ENCODE measurements around the gene PEX14.
A peak's percentile ranks its signal among the peaks of the same experiment; 100 is the strongest.
"Not testable (repeated sequence)": the region's sequence is repeated elsewhere in the genome, so short reads cannot be mapped to it uniquely, and the experiment has no call there.

PEX14 gene

GRCh38 chr1:10450156-10450814, 24.5 kb upstream of the PEX14 start:
- no peak for DNase-seq (ENCODE audit: low read depth in 4 of 4, low spot score in 1 of 4)

DNA sequence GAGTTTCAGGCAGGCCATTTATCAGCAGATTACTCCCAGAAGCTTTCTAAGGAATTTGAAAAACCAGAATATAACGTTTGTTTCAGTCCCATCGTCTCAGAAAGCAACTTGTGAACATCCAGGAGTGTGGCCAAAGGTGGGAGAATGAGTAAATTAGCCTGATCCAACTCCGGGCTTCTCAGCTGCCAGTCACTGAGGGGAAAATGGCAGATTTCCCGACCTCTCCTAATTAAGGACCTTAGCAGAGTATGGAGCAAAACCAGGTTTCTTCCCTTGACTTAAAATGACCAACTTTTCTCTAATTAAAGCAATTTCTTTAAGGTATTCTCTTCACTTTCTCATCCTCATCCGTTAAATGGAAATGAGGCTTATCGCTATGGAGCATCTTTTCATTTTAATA, 23.9 kb upstream of the PEX14 start:
- DNase-seq (ENCODE audit: low read depth in 4 of 4, low spot score in 1 of 4), result no peak

DNA sequence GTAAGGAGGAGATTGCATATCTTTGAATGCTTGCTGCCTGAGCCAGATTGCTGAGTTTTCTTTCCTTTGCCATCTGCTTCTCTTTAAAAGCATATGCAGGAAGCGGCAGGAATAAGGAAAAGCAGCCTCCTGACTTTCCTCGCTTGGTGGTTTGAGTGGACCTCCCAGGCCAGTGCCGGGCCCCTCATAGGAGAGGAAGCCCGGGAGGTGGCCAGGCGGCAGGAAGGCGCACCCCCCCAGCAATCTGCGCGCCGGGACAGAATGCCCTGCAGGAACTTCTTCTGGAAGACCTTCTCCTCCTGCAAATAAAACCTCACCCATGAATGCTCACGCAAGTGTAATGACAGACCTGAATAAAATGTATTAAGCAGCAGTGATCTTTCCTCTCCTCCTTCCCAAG, 23.5 kb upstream of the PEX14 start:
- no peak for DNase-seq (ENCODE audit: low read depth in 4 of 4, low spot score in 1 of 4)

DNA sequence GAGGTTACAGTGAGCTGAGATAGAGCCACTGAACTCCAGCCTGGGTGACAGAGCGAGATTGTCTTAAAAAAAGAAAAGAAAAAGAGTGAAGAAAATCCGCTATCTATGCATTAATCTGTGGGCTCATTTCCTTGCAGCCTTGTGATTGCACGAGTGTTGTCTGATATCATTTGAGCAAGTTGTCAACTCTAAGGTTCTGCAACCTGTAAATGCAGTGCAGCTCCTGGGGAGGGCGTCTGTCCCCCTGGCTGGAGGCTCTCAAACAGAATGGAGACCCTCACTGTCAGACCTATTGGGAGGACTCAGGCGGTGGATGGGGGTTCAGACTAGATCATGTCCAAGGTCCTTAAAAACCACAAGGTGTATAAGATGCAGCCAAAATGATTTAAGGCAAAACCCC, 18.7 kb upstream of the PEX14 start:
- no peak for DNase-seq (ENCODE audit: low read depth in 4 of 4, low spot score in 1 of 4)

DNA sequence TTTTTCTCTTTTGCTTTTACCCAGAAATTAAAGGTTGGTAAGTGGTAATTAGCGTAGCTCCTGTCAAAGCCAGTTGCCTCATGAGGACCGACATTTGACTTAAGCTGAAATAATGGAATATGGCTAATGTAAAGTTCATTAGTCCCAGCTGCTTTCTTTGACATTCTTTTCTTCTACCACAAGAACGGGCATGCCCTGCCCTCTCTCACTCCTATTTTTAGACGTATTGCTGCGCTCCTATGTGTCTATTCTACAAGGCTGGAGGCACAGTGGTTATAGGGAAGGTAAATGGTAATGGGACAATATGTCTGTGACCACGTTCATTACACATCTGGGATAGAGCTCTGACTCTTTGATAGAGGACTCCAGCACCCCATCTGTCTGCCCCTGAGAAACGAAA, 18.1 kb upstream of the PEX14 start:
- DNase-seq (ENCODE audit: low read depth in 4 of 4, low spot score in 1 of 4), result no peak

- DNase-seq (ENCODE audit: low read depth in 4 of 4, low spot score in 1 of 4), result not testable (repeated sequence)
Measured at GRCh38 chr1:10457462-10457861, 17.3 kb upstream of the PEX14 start.

DNA sequence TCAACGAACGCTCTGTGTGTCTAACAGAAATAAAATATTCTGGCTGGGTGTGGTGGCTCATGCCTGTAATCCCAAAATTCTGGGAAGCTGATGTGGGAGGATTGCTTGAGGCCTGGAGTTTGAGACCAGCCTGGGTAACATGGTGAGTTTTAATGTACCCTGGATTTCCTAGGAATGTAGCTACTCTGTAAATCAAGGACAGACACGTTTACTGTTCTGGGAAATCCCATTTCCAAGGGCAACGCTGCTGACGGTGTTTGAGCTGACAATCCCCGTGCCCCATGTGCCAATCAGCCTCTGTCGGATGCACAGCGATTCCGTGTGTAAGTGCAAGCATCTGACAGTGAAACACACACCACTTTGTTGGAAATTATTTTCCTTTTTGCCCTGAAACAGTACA, 16.9 kb upstream of the PEX14 start:
- no peak for DNase-seq (ENCODE audit: low read depth in 4 of 4, low spot score in 1 of 4)

DNA sequence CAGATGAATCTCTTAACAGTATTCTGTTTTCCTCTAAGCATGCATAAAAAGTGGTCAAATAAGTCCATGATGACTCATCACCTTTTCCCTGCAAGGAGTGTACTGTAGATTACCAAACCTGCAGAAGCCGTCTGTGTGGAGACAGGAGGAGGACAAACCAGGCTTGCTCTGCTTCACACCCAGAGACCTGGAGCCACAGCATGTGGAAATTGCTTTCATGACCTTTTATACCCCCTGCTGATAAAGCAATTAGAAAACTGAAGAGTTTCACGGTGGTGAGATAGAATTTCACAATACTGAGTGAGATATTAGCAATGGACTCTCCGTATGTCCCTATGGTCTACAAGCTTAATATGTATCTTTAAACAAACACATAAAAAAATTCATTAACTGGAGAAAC, 15.6 kb upstream of the PEX14 start:
- DNase-seq (ENCODE audit: low read depth in 4 of 4, low spot score in 1 of 4), result no peak

DNA sequence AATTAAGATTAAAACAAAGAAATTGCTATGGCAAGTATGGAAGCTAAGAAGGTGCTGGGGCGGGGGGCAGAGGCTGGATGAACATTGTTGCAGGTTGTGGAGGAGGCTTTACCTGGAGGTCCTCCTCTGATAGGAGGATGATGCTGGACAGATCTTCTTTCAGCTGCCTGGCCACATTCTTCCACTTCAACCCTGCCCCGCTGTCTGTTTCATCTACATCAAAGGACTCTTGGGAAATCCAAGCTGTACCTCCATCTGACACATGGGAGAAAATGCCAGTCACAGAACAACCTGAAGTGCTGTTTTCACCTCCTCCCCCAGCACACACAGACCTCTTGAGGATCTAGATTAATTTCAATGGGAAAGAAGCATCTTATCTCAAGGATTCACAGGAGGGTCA, 7.7 kb upstream of the PEX14 start:
- DNase-seq (ENCODE audit: low read depth in 4 of 4, low spot score in 1 of 4), result no peak

DNA sequence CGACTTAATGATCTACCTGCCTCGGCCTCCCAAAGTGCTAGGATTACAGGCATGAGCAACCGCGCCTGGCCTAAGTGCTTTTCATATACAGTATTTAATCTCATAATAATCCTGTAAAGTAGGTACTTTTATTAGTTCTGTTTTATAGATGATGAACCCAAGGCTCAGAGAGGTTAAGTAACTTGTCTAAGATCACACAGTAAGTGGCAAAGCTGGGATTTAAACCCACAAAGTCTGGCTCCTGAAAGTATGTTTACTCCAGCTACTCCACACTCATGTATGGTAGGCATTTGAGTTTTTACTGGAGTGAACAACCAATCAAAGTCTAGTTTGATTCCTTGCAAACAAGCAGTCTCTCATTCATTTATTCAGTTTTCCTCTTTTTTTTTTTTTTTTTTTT, 4.7 kb upstream of the PEX14 start:
- DNase-seq (ENCODE audit: low read depth in 4 of 4, low spot score in 1 of 4), result no peak

GRCh38 chr1:10471411-10472219, 3.1 kb upstream of the PEX14 start:
- peak in 1 of 4 experiments; percentile 2 for DNase-seq (ENCODE audit: low read depth in 4 of 4, low spot score in 1 of 4)

DNA sequence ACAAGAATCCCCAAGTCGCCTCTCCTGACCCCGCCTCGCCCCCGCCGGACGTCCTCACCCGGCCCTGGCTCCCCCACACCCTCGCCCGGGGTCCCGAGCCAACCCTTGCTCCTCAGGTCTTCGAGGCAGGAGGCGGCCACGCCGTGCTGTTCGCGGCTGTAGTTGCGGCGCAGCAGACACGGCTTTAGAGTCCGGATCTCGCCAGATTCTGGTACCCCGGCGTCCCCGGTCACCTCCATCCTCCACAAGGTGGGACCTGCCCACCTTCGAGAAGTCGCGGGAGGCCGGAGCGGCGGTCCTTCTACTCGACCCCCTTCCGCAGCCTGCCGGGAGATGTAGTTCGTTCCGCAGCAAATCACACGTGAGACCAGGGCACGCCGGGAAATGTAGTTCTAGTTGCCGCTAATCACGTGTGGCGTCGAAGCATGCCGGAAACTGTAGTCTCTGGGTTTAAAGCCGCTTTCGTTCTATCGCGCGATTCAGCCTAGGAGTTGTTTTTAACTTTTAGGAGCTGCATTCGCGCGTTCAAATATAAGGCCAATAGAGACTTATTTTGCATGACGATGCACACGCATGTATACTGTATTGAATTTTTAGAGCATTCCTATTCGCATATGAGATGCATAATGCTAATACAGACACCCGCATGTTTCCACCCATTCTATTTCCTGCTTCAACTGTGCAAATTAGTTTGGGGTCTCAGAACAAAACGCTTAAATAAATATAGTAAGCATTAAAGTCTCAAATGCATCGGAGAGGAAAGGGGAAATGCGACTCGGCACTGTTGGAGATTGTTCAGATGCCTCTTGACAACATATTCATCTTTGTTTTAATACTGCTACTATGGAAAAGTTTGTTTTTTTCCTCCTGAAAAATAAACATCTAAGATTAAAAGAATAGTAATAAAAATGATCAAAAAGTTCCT, 2.3 kb upstream of the PEX14 start, which contains the start of gene DFFA:
DFFA (minus strand) TSS at position 310 of the 925 bp plus-strand sequence; CDS start at position 239, 71 bp downstream.
- peak; percentile 70 to 88 (median 83) for DNase-seq (ENCODE audit: low read depth in 4 of 4, low spot score in 1 of 4)

DNA sequence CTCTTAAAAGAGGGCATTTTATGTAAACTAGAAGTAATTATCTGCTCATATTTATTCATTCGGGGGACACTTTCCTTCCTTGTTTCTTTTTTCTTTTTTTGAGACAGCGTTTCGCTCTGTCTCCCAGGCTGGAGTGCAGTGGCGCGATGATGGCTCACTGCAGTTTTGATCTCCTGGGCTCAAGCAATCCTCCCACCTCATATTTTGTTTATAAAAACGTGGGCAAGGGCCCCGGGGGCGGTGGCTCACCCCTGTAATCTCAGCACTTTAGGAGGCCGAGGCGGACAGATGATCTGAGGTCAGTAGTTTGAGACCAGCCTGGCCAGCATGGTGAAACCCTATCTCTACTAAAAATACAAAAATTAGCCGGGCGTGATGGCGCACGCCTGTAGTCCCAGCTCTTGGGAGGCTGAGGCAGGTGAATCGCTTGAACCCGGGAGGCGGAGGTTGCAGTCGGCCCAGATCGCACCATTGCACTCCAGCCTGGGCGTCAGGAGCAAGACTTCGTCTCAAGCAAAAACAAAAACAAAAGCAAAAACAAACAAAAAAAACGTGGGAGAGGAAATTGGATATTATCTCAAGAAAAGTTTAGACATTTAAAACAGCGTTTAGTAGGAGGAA, 1.5 kb upstream of the PEX14 start:
- DNase-seq (ENCODE audit: low read depth in 4 of 4, low spot score in 1 of 4), result no peak

GRCh38 chr1:10474309-10474612, 489 bp upstream of the PEX14 start:
- not testable (repeated sequence) for DNase-seq (ENCODE audit: low read depth in 4 of 4, low spot score in 1 of 4)

DNA sequence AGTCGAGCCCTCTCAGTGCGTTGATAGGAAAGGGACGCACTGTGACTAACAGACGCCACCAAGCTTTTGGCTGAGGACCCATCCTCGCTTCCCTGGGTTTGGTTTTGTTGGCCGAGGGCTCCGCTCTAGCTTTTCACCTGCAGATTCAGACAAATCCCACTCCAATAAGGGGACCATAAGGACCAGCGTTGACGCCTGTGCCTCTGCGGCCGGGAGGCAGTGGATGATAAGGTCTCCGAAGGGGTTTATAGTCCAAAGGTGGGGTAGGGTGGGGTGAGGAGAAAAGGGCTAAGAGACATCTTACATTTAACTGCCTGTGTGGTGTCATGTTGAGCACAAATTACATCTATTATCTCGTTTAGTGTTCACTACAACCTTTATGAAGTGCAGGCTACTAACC, 760 bp downstream of the PEX14 start:
- no peak for DNase-seq (ENCODE audit: low read depth in 4 of 4, low spot score in 1 of 4)

- no peak for DNase-seq (ENCODE audit: low read depth in 4 of 4, low spot score in 1 of 4)
Measured at GRCh38 chr1:10479296-10479695, 4.5 kb downstream of the PEX14 start.

GRCh38 chr1:10480614-10481013, 5.9 kb downstream of the PEX14 start:
- no peak for DNase-seq (ENCODE audit: low read depth in 4 of 4, low spot score in 1 of 4)

DNA sequence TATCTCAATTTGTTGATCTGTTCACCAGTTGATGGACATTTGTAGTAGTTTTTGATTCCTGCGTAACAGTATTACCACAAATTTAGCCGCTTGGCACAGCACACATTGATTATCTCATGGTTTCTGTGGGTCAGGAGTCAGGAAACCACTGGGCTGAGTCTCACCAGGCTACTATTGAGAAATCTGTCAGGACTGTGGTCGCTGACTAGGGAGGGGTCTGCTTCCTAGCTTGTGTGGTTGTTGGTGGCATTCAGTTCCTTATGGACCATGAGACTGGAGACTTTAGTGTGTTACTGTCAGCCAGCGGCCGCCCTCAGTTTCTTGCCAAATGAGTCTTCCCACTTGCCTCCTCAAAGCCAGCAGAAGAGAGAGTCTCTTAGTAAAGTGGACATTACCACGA, 9.8 kb downstream of the PEX14 start:
- DNase-seq (ENCODE audit: low read depth in 4 of 4, low spot score in 1 of 4), result no peak

DNA sequence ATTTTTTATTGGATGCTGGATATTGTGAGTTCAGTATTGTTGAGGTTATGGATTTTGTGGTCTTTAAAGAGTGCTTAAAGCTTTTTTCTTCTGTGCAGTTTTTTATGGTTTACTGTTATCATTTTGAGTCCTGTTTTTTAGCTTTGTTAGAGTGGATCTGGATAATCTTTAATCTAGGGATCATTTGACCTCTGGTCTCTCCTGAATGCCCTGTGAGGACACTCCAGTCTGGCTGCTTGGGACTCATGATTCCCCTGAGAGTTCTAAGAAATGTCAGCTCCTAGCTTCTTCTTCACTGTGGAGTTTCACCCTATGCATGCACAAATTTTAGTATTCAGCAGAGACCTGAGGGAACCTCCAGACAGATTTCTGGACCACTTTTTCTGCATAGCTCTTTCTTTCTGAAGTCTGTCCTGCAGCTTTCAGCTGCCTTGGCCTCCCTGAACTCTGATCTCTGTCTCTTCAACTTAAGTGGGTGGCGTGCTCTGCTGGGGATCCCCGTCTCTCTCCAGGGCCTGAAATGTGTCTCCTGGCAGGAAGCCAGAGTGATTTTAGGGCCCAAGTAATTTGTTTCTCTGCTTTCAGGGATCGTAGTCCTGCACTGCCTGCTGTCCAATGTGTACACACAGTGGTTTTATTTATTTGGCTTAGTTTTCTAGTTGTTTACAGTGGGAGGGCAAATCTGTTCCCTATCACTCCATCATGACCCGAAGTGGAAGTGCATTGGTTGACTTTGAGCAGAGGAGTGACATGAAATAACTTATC, 14.7 kb downstream of the PEX14 start:
- no peak for DNase-seq (ENCODE audit: low read depth in 4 of 4, low spot score in 1 of 4)

DNA sequence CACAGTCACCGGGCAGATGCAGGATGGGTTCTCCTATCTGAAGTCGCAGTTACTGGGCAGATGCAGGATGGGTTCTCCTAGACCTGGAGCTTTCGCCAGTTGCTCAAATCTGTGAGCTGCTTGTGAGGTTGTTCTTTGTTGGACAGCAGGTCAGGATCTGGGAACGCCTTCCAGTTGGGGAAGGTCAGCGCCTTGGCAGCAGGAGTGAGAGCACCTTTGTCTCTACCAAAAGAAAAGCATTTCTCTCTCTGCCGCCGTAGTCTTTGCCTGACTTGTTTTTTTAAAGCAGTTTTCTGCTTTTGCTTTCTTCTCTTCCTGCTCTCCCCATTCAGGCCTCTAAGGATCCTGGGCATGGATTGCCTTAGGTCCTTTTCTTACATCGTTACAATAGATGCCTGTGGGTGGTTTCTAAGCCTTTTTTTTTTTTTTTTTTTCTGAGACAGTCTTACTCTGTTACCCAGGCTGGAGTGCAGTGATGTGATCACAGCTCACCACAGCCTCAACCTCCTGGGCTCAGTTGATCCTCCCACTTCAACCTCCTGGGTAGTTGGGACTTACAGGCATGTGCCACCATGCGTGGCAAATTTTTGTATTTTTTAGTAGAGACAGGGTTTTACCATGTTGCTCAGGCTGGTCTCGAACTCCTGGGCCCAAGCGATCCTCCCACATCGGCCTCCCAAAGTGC, 15.7 kb downstream of the PEX14 start:
- no peak for DNase-seq (ENCODE audit: low read depth in 4 of 4, low spot score in 1 of 4)
